GM18909 (cell line): ENCODE measurements around the gene TMPRSS3.

Source experiments
- ATAC-seq: cut with Tn5 transposase; IDR thresholded peaks from one replicate; pipeline ENCODE4 v1.9.1; 2021; ENCODE audit warnings: mild to moderate bottlenecking; ENCODE audit not compliant: unreplicated experiment, poor library complexity

The TMPRSS3 gene

GRCh38 chr21:42340187-42341050 lies 55.4 kb downstream of the TMPRSS3 start:
- ATAC-seq, result no peak

GRCh38 chr21:42338729-42339715 lies 56.8 kb downstream of the TMPRSS3 start:
- ATAC-seq, result no peak

- no peak for ATAC-seq
Observed at GRCh38 chr21:42337830-42338728, 57.8 kb downstream of the TMPRSS3 start.

GRCh38 chr21:42337276-42337675 lies 58.6 kb downstream of the TMPRSS3 start:
- ATAC-seq, result no peak

GRCh38 chr21:42336054-42336453 lies 59.8 kb downstream of the TMPRSS3 start:
- ATAC-seq, result no peak

GRCh38 chr21:42332557-42333317 lies 63.1 kb downstream of the TMPRSS3 start:
- no peak for ATAC-seq

GRCh38 chr21:42331660-42332059 lies 64.2 kb downstream of the TMPRSS3 start:
- ATAC-seq, result no peak

- ATAC-seq, result no peak
Observed at GRCh38 chr21:42330380-42331371, 65.2 kb downstream of the TMPRSS3 start.

GRCh38 chr21:42324896-42325295 lies 71.0 kb downstream of the TMPRSS3 start:
- ATAC-seq, result no peak
